IgD-negative memory B cell (primary cell): ENCODE measurements around the gene TUBA1B. TPM values are rescaled to one million over a fixed set of nuclear protein-coding genes. Genes with fewer than 3 reads are reported as not detected.
"Not testable (repeated sequence)": the region's sequence is repeated elsewhere in the genome, so short reads cannot be mapped to it uniquely, and the experiment has no call there.

Source experiments
- H3K27ac Mint-ChIP-seq, 3 donors: one replicate each; pipeline ENCODE4 v1.8.0; 2020 to 2022; ENCODE audit warnings: mild to moderate bottlenecking in 3 of 3, mixed read lengths in 3 of 3, moderate library complexity in 1 of 3
- H3K27me3 Mint-ChIP-seq: one replicate; pipeline ENCODE4 v1.8.0; 2021; ENCODE audit warnings: mixed read lengths
- H3K36me3 Mint-ChIP-seq: one replicate; pipeline ENCODE4 v1.8.0; 2020; ENCODE audit warnings: mild to moderate bottlenecking, mixed read lengths
- H3K4me1 Mint-ChIP-seq, 3 donors: one replicate each; pipeline ENCODE4 v1.8.0; 2020 to 2022; ENCODE audit warnings: mixed read lengths in 3 of 3, mild to moderate bottlenecking in 1 of 3
- H3K4me3 Mint-ChIP-seq, 4 donors: one replicate each; pipeline ENCODE4 v1.8.0; 2020 to 2022; ENCODE audit warnings: mild to moderate bottlenecking in 4 of 4, mixed read lengths in 4 of 4, moderate library complexity in 3 of 4
- H3K9me3 Mint-ChIP-seq, 3 donors: one replicate each; pipeline ENCODE4 v1.8.0; 2020 to 2021; ENCODE audit warnings: mixed read lengths in 3 of 3, mild to moderate bottlenecking in 1 of 3
- polyA plus RNA-seq: library from polyadenylated mRNA; unstranded; fragments of 300-500 nt; fragmentation: Illumina TruSeq; gene quantifications from one replicate; pipeline ENCODE4 v1.2.3, GENCODE V29; 2021

TUBA1B gene
- polyA plus RNA-seq, 1 donor from 2014 or later: 396 TPM

DNA sequence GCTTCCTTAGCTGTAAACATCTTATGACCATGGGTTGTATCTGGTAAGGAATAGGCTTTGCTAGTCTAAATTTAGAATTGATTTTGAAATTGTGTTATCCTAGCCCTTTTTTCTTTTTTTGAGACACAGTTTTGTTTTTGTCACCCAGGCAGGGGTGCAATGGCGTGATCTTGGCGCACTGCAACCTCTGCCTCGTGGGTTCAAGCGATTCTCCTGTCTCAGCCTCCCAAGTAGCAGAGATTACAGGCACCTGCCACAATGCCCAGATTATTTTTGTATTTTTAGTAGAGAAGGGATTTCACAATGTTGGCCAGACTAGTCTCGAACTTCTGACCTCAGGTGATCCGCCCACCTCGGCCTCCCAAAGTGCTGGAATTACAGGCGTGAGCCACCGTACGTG lies 2.4 kb upstream of the TUBA1B start:
- peak overlapping the region in 3 of 4 donors; percentile 16 to 85 (median 75) for H3K4me3 Mint-ChIP-seq
- no peaks in the 10 kb centered on the region for H3K9me3 Mint-ChIP-seq
- peak overlapping the region in 2 of 3 donors; percentile 31 to 98 for H3K27ac Mint-ChIP-seq
- no peaks in the 10 kb centered on the region for H3K27me3 Mint-ChIP-seq
- H3K36me3 Mint-ChIP-seq: peaks cover 3% of the 10 kb centered on the region
- H3K4me1 Mint-ChIP-seq: peaks cover 35 to 44% (median 37%) of the 10 kb centered on the region in 3 donors

DNA sequence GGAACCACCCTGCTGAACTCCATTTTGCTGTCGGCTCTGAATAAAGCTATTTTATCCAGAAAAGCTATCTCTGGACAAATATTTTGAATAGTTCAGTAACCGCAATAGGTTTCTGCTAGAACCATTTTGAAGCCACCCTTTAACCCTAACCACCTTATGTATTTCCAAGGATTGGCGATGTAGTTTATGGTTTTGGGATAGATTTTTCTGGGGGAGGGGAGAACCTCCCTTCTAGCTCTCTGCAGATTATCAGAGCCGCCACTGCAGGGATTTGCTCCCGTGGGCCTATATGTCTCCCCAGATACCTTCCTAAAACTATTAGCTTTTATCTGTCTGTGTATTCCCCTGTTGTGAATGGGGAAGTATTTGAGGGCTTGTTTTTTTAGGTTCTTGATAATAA lies 1.8 kb upstream of the TUBA1B start:
- Mint-ChIP-seq H3K27me3 (no peaks in the 10 kb centered on the region), H3K27ac (peak overlapping the region; percentile 6 to 98 (median 31)), H3K4me1 (peaks cover 32 to 39% (median 32%) of the 10 kb centered on the region in 3 donors)

DNA sequence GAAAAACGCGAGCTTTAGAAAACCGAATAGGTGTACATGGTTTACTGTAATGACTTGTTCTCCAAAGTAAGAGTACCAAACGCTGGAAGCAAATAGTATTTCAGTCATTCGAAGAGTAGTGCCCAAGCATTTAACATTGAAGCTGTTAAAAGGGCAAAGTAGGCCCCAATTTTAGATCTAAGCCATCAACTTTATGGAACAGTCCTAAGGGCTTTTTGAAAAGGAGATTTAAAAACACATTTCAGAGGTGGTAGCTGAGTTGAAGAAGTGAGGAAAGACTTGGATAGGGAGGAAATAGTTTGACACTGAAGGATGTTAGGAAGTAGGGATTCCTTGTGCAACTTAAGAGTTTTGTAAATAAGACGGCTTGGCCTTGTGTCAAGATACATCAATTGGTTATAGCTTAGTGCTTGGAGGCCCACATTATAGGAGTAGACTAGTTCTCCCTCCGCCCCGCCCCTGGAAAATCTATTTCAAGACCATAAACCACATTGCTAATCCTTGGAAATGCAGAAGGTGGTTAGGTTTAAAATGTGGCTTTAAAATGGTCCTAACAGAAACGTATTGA lies 783 bp upstream of the TUBA1B start:
- Mint-ChIP-seq H3K9me3 (no peaks in the 10 kb centered on the region), H3K4me1 (peaks cover 32 to 39% (median 36%) of the 10 kb centered on the region in 3 donors), H3K4me3 (peak overlapping the region; percentile 85 to 99 (median 88)), H3K27ac (peak overlapping the region; percentile 39 to 98 (median 95)), H3K36me3 (peaks cover 7% of the 10 kb centered on the region), H3K27me3 (no peaks in the 10 kb centered on the region)

More for the DNA sequence above, 1.8 kb upstream of the TUBA1B start:
- H3K9me3 Mint-ChIP-seq: no peaks in the 10 kb centered on the region
- peaks cover 3% of the 10 kb centered on the region for H3K36me3 Mint-ChIP-seq
- peak overlapping the region in 3 of 4 donors; percentile 51 to 85 (median 75) for H3K4me3 Mint-ChIP-seq

DNA sequence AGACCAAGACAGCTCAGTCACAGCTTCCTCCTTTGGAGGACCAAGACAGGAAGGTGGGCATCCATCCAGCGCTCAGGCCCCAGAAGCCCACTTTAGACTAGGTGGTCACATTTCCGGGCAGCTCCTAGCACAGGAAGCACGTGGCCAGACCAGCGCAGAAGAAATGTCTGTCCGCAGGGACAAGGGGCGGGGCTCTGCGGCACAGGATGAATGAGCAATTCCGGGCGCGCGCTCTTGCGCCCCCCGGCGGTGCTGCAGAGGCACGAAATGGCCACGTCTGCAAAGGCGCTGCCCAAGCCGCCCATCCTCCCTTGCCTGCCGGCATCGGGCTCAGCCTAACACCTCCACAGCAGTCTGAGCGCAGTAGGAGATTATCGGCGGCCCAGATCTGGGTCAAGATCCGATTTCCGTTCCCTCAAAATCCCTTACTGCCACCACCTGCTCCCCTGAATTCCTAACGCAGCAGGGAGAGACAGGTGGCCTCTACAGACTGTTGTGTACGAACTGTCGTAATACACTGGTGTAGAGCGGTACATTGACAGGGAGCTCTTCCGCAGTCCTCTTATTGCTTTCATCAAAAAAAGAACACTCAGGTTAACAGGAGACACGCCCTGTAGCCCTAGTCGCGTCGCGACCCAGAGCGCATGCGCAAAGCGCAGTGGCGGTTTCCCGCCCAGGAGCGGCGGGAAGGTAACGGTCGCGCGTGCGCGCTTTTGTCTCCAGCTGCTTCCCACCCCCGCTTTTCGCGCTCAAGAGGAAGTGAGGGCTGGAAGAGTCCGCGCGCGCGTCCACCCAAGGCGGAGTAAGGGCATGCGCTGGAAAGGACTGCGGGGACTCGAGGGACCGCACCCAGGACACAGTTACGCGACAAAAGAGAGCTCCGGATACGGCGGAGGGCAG lies 794 bp downstream of the TUBA1B start:
- Mint-ChIP-seq H3K36me3 (peaks cover 8% of the 10 kb centered on the region), H3K27ac (peak overlapping the region; percentile 97 to 99 (median 98)), H3K9me3 (no peaks in the 10 kb centered on the region), H3K27me3 (no peaks in the 10 kb centered on the region), H3K4me1 (peaks cover 32 to 39% (median 39%) of the 10 kb centered on the region in 3 donors), H3K4me3 (peak overlapping the region; percentile 96 to 99 (median 98))

DNA sequence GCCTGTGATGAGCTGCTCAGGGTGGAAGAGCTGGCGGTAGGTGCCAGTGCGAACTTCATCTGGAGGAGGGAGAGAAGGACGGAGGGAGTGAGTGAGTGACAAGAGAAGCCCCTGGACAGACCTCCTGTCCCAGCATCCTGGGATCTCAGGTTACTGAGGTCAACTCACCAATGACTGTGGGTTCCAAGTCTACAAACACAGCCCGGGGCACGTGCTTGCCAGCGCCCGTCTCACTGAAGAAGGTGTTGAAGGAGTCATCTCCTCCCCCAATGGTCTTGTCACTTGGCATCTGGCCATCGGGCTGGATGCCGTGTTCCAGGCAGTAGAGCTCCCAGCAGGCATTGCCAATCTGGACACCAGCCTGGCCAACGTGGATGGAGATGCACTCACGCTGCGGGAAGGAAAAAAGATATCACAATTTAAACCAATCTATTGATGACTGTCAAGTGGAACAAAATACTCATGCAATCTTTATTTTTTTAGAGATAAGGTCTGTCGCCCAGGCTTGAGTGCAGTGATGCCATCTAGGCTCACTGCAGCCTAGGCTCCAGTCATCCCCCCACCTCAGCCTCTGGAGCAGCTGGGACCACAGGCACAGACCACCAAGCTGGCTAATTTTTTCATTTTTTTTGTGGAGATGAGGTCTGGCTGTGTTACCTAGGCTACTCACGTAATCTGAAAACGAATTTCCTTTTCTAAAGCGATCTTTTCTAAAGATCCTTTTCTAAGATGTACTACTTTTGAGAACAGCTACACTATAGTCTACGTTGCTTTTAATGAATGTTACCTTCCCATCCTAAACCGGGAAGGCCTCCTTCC lies 1.7 kb downstream of the TUBA1B start:
- peaks cover 8% of the 10 kb centered on the region for H3K36me3 Mint-ChIP-seq

DNA sequence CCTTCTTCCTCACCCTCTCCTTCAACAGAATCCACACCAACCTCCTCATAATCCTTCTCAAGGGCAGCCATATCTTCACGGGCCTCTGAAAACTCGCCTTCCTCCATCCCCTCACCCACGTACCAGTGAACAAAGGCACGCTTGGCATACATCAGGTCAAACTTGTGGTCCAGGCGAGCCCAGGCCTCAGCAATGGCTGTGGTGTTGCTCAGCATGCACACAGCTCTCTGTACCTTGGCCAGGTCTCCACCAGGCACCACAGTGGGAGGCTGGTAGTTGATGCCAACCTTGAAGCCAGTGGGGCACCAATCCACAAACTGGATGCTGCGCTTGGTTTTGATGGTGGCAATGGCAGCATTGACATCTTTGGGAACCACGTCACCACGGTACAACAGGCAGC lies 3.2 kb downstream of the TUBA1B start:
- H3K4me3 Mint-ChIP-seq: peak overlapping the region in 1 of 4 donors; percentile 81
- H3K27me3 Mint-ChIP-seq, H3K9me3 Mint-ChIP-seq, H3K36me3 Mint-ChIP-seq: not testable (repeated sequence)
- H3K27ac Mint-ChIP-seq: peak overlapping the region in 2 of 3 donors; percentile 28 to 75
- H3K4me1 Mint-ChIP-seq: peaks cover 26 to 31% (median 29%) of the 10 kb centered on the region in 3 donors

More for the DNA sequence above, 1.7 kb downstream of the TUBA1B start:
- Mint-ChIP-seq H3K4me3 (peak overlapping the region; percentile 96 to 99 (median 98)), H3K9me3 (no peaks in the 10 kb centered on the region), H3K27me3 (no peaks in the 10 kb centered on the region), H3K27ac (peak overlapping the region; percentile 97 to 99 (median 98)), H3K4me1 (peaks cover 30 to 39% (median 37%) of the 10 kb centered on the region in 3 donors)

DNA sequence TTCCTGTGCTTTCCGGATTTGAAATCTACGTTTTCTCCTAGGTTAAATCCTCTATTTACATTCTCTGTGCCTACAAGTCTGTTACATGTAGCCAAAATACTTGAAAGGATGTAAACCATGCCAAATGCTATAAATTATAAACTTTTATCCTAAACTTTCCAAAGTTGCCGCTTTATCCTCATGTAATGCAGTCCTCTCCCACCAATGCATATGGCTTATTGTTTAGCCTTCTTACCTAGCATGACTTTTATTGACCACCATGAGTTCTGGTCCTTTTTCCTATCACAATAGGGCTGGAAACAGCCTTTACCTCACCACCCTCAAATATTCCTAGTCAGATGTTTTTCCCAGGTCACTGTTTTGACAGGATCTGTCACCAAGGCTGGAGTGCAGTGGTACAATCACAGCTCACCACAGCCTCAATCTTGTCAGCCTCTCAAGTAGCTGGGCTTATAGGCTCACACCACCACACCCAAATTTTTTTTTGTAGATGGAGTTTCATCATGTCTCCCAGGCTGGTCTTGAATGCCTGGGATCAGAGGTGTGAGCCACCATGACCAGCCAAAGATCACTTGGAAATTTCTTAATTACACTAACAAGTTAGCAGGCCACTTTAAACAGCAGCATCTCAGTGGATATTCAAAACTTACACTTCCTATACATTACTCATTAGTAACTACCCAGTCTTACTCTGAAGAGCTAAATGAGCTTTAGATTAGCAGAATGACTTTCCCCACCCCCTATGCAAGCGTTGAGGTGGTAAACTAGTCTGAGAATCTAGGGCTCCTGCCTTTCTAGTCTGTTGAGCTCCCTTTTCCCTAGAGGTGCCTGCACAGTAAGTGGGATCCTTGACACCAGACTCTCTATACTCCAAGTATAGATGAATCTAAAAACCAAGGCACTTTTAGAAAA lies 4.1 kb downstream of the TUBA1B start:
- peaks cover 8% of the 10 kb centered on the region for H3K36me3 Mint-ChIP-seq
- peak overlapping the region in 1 of 4 donors; percentile 81 for H3K4me3 Mint-ChIP-seq
- H3K9me3 Mint-ChIP-seq: no peaks in the 10 kb centered on the region
- peaks cover 18 to 23% (median 22%) of the 10 kb centered on the region in 3 donors for H3K4me1 Mint-ChIP-seq
- peak overlapping the region; percentile 0 to 75 (median 28) for H3K27ac Mint-ChIP-seq
- no peaks in the 10 kb centered on the region for H3K27me3 Mint-ChIP-seq

DNA sequence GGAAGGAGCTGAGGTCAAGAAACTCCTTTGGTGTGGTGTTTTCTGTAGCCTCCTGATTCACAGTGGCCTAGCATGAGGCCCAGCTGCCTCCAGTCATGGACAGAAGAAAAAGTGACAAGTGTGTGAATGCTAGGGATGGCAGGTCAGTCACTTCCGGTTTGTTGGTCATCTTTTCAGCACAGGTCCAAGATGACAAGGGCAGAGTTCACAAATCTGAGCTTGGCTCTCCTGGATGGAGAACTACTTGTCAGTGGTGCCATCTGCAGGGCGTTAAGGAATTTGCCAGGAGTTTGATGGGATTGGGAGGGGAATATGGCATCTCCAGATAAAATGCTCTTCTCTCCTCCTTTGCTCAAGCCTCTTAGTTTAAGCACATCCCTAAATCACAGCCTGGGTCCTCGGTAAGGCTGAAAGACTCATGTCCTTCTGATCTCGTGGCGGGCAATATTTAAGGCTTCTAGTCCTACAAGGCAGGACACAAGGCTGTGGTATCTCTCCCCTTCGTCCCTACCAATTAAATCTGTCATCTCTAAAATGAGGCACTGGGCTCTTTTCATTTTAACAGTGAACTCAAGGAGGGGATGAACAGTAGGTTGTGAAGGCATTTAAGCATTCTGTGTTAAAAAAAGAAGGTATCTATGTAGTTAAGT lies 10.0 kb downstream of the TUBA1B start:
- H3K27me3 Mint-ChIP-seq: peaks cover 4% of the 10 kb centered on the region
- peaks cover 1% of the 10 kb centered on the region for H3K36me3 Mint-ChIP-seq
- H3K9me3 Mint-ChIP-seq: no peaks in the 10 kb centered on the region
- H3K4me1 Mint-ChIP-seq: peaks cover 0 to 1% (median 1%) of the 10 kb centered on the region in 3 donors
- no peak overlapping the region for H3K4me3 Mint-ChIP-seq
- H3K27ac Mint-ChIP-seq: no peak overlapping the region

DNA sequence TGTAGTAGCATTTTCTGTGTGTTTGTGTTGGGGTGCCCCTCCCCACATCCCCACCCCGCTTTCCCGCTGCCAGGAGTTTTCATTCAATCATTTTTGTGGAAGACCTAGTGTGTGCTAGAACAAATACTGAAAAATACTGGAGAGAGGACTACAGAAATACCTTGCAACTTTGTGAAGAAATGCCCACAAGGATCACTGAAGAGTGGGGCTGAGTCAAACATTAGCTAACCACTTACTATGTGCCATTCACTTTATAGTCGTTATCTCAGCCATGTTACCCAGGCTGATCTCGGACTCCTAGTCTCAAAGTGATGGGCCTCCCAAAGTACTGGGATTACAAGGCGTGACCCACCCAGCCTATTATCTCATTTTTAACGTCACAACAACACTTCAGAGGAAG lies 20.0 kb downstream of the TUBA1B start:
- Mint-ChIP-seq H3K27ac (peak overlapping the region; percentile 69 to 98 (median 96)), H3K36me3 (no peaks in the 10 kb centered on the region), H3K27me3 (peaks cover 2% of the 10 kb centered on the region), H3K9me3 (no peaks in the 10 kb centered on the region), H3K4me3 (peak overlapping the region; percentile 97 to 99 (median 98)), H3K4me1 (peaks cover 22 to 25% (median 23%) of the 10 kb centered on the region in 3 donors)

DNA sequence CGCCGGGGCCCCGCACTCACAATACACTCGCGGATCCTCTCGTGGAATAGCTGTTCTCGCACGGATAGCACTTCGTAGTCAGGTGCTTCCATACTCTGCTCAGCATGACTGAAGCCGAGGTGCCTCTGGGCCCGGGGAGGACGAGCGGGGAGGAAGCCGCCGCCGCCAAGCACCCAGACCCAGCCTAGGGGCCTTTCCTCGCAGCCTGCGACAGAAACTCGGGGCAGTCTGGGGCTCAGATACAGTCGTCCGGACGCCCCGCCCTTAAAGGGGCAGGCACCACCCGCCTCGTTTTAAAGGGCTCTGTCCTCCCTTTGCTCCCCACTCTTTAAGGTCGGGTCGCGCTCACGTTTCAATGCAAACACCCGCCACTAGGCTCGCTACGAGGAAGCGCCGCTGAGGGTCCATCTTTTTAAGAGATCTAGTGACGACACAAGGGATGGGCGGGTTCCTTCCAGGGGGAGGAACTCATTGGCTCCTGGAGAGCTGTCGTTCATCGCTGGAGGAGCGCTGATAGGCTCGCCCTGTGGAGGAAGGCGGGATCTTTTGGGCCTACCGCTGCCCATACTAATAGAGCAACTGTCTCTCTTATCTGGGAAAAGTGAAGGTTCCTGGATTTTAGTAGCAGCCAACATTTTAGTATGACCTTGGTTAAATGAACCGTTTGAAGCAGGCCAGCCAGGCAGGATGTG lies 20.6 kb downstream of the TUBA1B start, which contains the start of gene LMBR1L:
Gene LMBR1L (minus strand): TSS at position 384 of the 692 bp plus-strand sequence. CDS start 292 bp downstream, at position 92.
- H3K36me3 Mint-ChIP-seq: no peaks in the 10 kb centered on the region
- H3K27ac Mint-ChIP-seq: peak within 1 kb of the TSS; percentile 69 to 98 (median 96)
- no peaks in the 10 kb centered on the region for H3K9me3 Mint-ChIP-seq
- H3K4me3 Mint-ChIP-seq: peak within 1 kb of the TSS; percentile 97 to 99 (median 98)
- peaks cover 24 to 29% (median 27%) of the 10 kb centered on the region in 3 donors for H3K4me1 Mint-ChIP-seq
- H3K27me3 Mint-ChIP-seq: peaks cover 2% of the 10 kb centered on the region

DNA sequence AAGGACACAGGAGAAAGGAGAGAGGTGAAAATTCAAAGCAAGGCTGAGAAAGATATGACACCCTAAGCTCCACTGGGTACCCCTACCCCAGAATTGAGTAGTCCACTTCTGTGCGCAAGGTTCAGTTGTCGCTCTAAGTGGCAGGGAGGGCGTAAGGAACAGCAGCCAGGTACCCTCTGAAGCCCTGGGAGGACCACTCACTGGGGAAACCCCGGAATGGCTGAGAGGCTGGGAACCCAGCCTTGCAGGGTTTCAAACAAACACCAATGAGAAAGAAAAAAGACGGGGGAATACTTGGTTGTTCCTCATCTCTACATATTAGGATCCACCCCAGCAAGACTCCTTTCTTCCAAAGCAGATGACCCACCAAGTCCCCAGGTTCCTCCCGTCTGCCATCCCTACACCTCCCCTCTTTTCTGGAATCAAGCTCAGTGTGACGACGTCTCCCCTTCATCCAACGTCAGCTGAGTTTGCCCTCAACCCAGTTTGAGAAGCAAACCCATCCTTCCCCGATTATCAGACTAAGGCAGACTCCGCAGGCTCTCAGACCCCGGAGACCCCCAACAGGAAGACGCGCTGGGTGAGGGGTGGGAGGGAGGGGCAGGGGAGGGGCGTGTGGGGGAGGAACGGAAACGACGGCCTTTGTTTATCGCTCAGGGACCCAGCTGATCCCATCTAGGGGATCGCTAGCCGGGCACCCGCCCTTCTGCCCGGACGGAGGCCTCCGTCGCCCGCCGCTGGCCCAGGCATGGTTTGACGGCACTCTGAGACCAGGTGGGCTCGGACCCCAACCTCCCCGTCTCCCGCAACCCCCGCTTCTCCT lies 21.3 kb downstream of the TUBA1B start:
- Mint-ChIP-seq H3K36me3 (no peaks in the 10 kb centered on the region), H3K4me1 (peaks cover 24 to 29% (median 27%) of the 10 kb centered on the region in 3 donors), H3K4me3 (peak overlapping the region; percentile 97 to 99 (median 98)), H3K27ac (peak overlapping the region; percentile 69 to 98 (median 96)), H3K27me3 (peaks cover 2% of the 10 kb centered on the region), H3K9me3 (no peaks in the 10 kb centered on the region)

DNA sequence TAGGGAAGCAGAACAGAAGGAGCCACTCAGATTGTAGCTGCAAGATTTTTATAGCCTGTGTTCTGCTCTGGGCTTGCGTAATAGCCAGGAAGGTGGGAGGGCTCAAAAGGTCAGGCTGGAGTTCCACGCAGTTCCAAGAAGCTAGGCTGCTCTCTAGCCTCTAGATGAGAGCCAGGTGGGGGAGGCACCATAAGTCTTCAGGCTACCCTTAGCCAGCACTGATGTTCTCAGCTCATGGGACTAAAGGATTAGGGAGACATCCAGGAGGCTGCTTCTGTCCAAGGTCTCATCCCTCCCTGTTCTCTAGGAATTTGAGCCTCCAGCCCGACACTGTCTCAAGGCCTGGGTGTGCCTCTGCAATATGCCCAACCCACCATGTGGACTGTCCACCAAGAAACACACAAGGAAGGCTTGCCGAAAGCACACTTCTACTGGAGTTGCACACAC lies 22.2 kb downstream of the TUBA1B start:
- H3K4me1 Mint-ChIP-seq: peaks cover 24 to 31% (median 29%) of the 10 kb centered on the region in 3 donors
- H3K36me3 Mint-ChIP-seq: peaks cover 2% of the 10 kb centered on the region
- peak overlapping the region; percentile 39 to 98 (median 69) for H3K27ac Mint-ChIP-seq
- H3K27me3 Mint-ChIP-seq: peaks cover 2% of the 10 kb centered on the region
- no peaks in the 10 kb centered on the region for H3K9me3 Mint-ChIP-seq
- H3K4me3 Mint-ChIP-seq: peak overlapping the region; percentile 97 to 99 (median 98)
